NT2/D1 (cell line): ENCODE data around the gene RMI2.
A peak's percentile ranks its signal among the peaks of the same experiment; 100 is the strongest.

Experiments used
- DNase-seq: peaks from one replicate; pipeline ENCODE4 v3.0.0-alpha.2; 2011; ENCODE audit warnings: low read depth, low spot score
- H3K27me3 ChIP-seq: 2 replicates; pipeline ENCODE4 v1.6.0; 2011; ENCODE audit warnings: mild to moderate bottlenecking; ENCODE audit not compliant: insufficient read length, insufficient read depth
- H3K36me3 ChIP-seq: 2 replicates; pipeline ENCODE4 v1.6.1; 2011; ENCODE audit warnings: mild to moderate bottlenecking, low read length, mixed read lengths; ENCODE audit not compliant: insufficient read depth, insufficient read length
- H3K4me1 ChIP-seq: 2 replicates; pipeline ENCODE4 v1.5.1; 2011; ENCODE audit not compliant: insufficient read depth, insufficient read length
- H3K4me3 ChIP-seq: 2 replicates; pipeline ENCODE4 v1.5.1; 2011; ENCODE audit warnings: low read depth; ENCODE audit not compliant: insufficient read length
- H3K9ac ChIP-seq: 2 replicates; pipeline ENCODE4 v1.6.0; 2011; ENCODE audit warnings: low read depth; ENCODE audit not compliant: insufficient read length
- H3K9me3 ChIP-seq: 2 replicates; pipeline ENCODE4 v1.5.1; 2011; ENCODE audit warnings: mild to moderate bottlenecking, low read length; ENCODE audit not compliant: insufficient read depth
- SUZ12 ChIP-seq: IDR thresholded peaks from 2 replicates; pipeline ENCODE4 v1.6.1; 2011; ENCODE audit not compliant: insufficient read length, insufficient read depth; ENCODE audit errors: extremely low read depth
- YY1 ChIP-seq: IDR thresholded peaks from 2 replicates; pipeline ENCODE4 v1.6.1; 2011; ENCODE audit not compliant: insufficient read length, insufficient read depth
- ZNF274 ChIP-seq: IDR thresholded peaks from 2 replicates; pipeline ENCODE4 v1.6.1; 2011; ENCODE audit warnings: mild to moderate bottlenecking, low read depth, low read length

The RMI2 gene

GRCh38 chr16:11389631-11390565 lies 44.6 kb downstream of the RMI2 start:
- no peaks in the 10 kb centered on the region for H3K27me3 ChIP-seq
- no peaks in the 10 kb centered on the region for H3K36me3 ChIP-seq
- TF ChIP-seq YY1: no peak
- no peak for TF ChIP-seq SUZ12
- no peak for TF ChIP-seq ZNF274
- peaks cover 59% of the 10 kb centered on the region for H3K4me1 ChIP-seq
- peak overlapping the region; percentile 59 for H3K9ac ChIP-seq
- no peaks in the 10 kb centered on the region for H3K9me3 ChIP-seq
- no peak for DNase-seq
- H3K4me3 ChIP-seq: no peak overlapping the region

- Histone ChIP-seq H3K9ac (peak overlapping the region; percentile 59), H3K36me3 (no peaks in the 10 kb centered on the region), H3K9me3 (no peaks in the 10 kb centered on the region), H3K27me3 (no peaks in the 10 kb centered on the region), H3K4me3 (no peak overlapping the region), H3K4me1 (peaks cover 53% of the 10 kb centered on the region)
- TF ChIP-seq YY1: no peak
- TF ChIP-seq ZNF274: no peak
- TF ChIP-seq SUZ12: no peak
- no peak for DNase-seq
Observed at GRCh38 chr16:11390573-11391495, 45.6 kb downstream of the RMI2 start.

DNA sequence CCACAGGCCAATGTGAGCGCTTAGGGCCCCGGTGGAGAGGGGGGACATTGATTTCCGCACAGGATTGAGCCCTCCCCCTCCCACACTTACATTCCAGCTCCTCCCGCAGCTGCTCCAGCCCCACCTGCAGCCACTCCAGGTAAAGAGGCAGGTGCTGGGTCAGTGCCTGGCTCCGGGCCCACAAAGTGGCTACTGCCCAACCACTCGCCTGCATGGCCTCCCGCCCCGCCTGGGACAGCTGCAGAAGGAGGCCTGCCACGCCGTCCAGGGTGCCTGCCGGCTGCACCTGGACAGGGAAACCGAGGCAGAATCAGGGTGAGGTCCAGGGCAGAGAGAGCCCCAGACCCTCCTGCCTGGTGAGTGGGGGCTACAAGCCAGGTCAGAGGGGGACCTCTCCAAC lies 46.3 kb downstream of the RMI2 start:
- TF ChIP-seq ZNF274: no peak
- no peak for TF ChIP-seq YY1
- TF ChIP-seq SUZ12: no peak
- no peaks in the 10 kb centered on the region for H3K27me3 ChIP-seq
- H3K4me3 ChIP-seq: no peak overlapping the region
- no peaks in the 10 kb centered on the region for H3K9me3 ChIP-seq
- H3K9ac ChIP-seq: no peak overlapping the region
- DNase-seq: no peak
- peaks cover 53% of the 10 kb centered on the region for H3K4me1 ChIP-seq
- no peaks in the 10 kb centered on the region for H3K36me3 ChIP-seq

- peak overlapping the region; percentile 45 for H3K9ac ChIP-seq
- H3K9me3 ChIP-seq: no peaks in the 10 kb centered on the region
- H3K4me3 ChIP-seq: no peak overlapping the region
- no peaks in the 10 kb centered on the region for H3K27me3 ChIP-seq
- DNase-seq: no peak
- no peaks in the 10 kb centered on the region for H3K36me3 ChIP-seq
- H3K4me1 ChIP-seq: peaks cover 52% of the 10 kb centered on the region
- TF ChIP-seq YY1 (no peak), SUZ12 (no peak), ZNF274 (no peak)
Observed at GRCh38 chr16:11392041-11392581, 46.9 kb downstream of the RMI2 start.

- H3K9ac ChIP-seq: peak overlapping the region; percentile 26
- H3K9me3 ChIP-seq: no peaks in the 10 kb centered on the region
- H3K27me3 ChIP-seq: no peaks in the 10 kb centered on the region
- H3K36me3 ChIP-seq: no peaks in the 10 kb centered on the region
- H3K4me1 ChIP-seq: peaks cover 44% of the 10 kb centered on the region
- no peak for DNase-seq
- no peak overlapping the region for H3K4me3 ChIP-seq
- TF ChIP-seq YY1 (no peak), SUZ12 (no peak)
Observed at GRCh38 chr16:11393366-11393765, 48.1 kb downstream of the RMI2 start.

DNA sequence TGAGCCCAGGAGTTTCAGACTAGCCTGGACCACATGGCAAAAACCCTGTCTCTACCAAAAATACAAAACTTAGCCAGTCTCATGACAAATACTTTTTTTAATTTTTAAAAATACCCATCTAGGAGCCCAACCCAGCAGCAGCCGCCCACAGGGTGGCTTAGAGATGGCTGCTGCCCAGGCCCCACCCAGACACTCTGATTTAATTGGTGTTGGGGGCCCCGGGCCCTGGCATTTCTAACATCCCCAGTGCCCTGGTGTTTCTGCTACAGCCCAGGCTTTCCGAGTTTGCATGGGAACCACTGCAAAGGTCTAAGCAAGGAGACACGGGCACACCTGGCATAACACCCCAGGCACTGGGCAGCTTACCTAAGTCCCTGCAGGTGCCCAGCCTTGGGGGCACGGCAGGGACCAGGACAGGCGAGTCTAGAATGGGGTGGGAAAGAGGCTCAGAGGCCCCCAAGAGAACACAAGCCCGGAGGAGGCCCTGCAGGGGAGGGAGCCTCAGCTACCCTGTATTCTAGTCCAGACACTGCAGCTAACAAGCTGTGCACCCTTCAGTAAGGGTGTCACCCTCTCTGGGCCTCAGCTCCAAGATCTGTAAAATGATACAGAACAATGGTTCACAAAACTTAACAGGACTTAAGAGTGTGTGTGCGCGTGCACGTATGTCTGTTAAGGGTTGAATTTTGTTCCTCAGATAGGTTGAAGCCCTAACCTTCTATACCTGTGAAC lies 48.8 kb downstream of the RMI2 start:
- no peak overlapping the region for H3K4me3 ChIP-seq
- no peak for TF ChIP-seq SUZ12
- no peak for TF ChIP-seq ZNF274
- TF ChIP-seq YY1: no peak
- H3K4me1 ChIP-seq: peaks cover 40% of the 10 kb centered on the region
- H3K9me3 ChIP-seq: no peaks in the 10 kb centered on the region
- no peak for DNase-seq
- no peaks in the 10 kb centered on the region for H3K27me3 ChIP-seq
- H3K9ac ChIP-seq: no peak overlapping the region
- H3K36me3 ChIP-seq: no peaks in the 10 kb centered on the region
